T-helper 1 cell treated with Interleukin-12 subunit alpha and Interleukin-12 subunit beta and Interleukin-4 antibody, amounts not matched to agents 30 ng/mL and 1 ng/mL, for 36 hours (primary cell): ENCODE results near the gene HECTD4. TPM values are rescaled to one million over a fixed set of nuclear protein-coding genes. Genes with fewer than 3 reads are reported as not detected.
"Not testable (repeated sequence)": the region's sequence is repeated elsewhere in the genome, so short reads cannot be mapped to it uniquely, and the experiment has no call there.

Source experiments
- intact Hi-C: fragments of 100-400 bp; cut with micrococcal nuclease; formaldehyde crosslinking; loops from one replicate; pipeline ENCODE4 v1.15.1; 2024
- total RNA-seq: library from RNA; stranded (reverse); gene quantifications from 2 replicates; pipeline ENCODE4 v1.2.3, GENCODE V29; 2022

The HECTD4 gene
- total RNA-seq, 1 donor from 2014 or later: 52.8 TPM

GRCh38 chr12:112124918-112125249 lies 257.3 kb downstream of the HECTD4 start:
- intact Hi-C loops: loop anchor here (1.0 to 5.0 kb wide), 6 partner anchors 17 to 440 kb away; partner anchors contain the start of genes BRAP, ERP29, HECTD4 and NAA25

GRCh38 chr12:112122823-112123690 lies 259.2 kb downstream of the HECTD4 start:
- intact Hi-C loops: no loop called here

GRCh38 chr12:112121780-112122565 lies 260.3 kb downstream of the HECTD4 start:
- intact Hi-C loops: no loop called here

- intact Hi-C loops: no loop called here
Measured at GRCh38 chr12:112117685-112118084, 264.5 kb downstream of the HECTD4 start.

GRCh38 chr12:112116232-112117060 lies 265.8 kb downstream of the HECTD4 start:
- intact Hi-C loops: no loop called here

- intact Hi-C loops: no loop called here
Measured at GRCh38 chr12:112115259-112116045, 266.8 kb downstream of the HECTD4 start.

- intact Hi-C loops: no loop called here
Measured at GRCh38 chr12:112112409-112113133, 269.7 kb downstream of the HECTD4 start.

- intact Hi-C loops: no loop called here
Measured at GRCh38 chr12:112111931-112112330, 270.3 kb downstream of the HECTD4 start.

- intact Hi-C loops: not testable (repeated sequence)
Measured at GRCh38 chr12:112110787-112111662, 271.2 kb downstream of the HECTD4 start.

Other genes with a start within 250 kb of the HECTD4 start
- gene RPL6, start 27.2 kb upstream of the HECTD4 start, total RNA-seq: 1,084 and 1,097 TPM in 2 replicates
- 105 TPM in 2 replicates for gene PTPN11, start 36.5 kb upstream of the HECTD4 start, total RNA-seq